GM12872 (cell line): ENCODE measurements around the gene R3HCC1L.

Experiments
- CTCF ChIP-seq: IDR thresholded peaks from 3 replicates; pipeline ENCODE4 v1.5.1; 2011; ENCODE audit warnings: low read depth, mild to moderate bottlenecking, low read length, moderate library complexity; ENCODE audit not compliant: insufficient read depth

The R3HCC1L gene

DNA sequence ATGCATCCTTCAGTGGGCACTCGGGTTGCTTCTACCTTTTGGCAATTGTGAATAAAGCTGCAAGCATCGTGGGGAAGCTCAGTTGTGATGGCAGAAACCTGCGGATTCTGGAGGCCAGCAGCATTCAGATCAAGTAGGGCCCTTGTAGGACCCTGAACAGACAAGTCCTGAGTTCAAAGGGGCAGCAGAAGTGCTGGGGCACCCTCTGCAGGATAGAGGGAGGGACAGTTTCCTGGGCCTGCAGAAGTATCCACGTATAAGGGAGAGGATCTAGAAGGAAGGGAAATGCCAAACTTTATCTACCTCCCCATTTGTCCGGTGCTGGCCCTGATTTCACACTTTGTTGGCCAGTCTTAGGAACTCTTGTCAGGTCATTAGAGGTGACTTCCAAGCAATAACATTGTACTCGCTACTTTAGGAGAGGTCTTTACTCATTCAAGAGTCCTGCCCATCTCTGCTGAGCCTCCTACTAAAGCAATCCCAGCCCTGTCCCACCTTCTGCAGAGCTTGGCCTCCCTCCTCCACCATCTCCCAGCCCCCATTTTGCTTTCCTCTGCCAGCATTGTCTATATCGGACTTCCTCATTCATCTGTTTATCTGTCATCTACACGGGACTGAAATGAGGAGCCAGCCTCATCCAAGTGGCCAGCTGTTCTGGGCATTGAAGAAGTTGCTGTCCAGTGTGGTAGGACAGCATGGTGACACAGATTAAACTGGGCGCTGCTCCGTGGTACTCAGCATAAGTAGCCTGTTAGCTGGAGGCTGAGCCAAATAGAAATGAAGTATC, 26.6 kb upstream of the R3HCC1L start:
- TF ChIP-seq CTCF: no peak

GRCh38 chr10:98110356-98110755, 24.1 kb upstream of the R3HCC1L start:
- no peak for TF ChIP-seq CTCF

- TF ChIP-seq CTCF: no peak
Observed at GRCh38 chr10:98115031-98115787, 19.2 kb upstream of the R3HCC1L start.

GRCh38 chr10:98119891-98120290, 14.6 kb upstream of the R3HCC1L start:
- TF ChIP-seq CTCF: no peak

DNA sequence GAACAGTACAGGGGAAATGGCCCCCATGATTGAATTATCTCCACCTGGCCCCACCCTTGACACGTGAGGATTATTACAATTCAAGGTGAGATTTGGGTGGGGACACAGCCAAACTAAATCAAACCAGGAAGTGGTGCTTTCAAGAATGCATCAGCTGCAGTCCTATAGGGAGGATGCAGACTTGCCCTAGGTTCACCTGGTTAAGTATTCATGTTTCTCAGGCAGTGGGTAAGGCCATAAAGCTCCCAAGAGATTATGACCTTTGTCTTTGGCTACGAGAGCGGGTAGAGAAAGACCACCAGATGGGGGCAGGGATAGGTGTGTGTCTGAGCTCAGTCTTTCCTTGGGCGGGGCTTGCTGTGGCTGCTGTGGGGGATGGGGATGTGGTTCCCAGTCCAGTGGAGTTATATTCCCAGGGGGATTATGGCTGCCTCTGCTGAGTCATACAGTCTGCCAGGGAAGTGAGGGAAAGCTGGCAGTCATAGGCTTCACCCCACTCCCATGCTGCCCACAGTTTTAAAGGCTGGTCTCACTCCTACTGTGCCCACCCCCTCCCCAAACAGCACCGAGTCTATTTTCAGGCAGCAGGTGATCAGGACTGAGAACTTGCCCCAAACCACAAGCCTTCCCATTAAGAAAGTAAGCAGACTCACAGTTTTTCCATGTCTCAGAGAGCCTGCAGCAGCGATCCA, 8.4 kb upstream of the R3HCC1L start:
- no peak for TF ChIP-seq CTCF

DNA sequence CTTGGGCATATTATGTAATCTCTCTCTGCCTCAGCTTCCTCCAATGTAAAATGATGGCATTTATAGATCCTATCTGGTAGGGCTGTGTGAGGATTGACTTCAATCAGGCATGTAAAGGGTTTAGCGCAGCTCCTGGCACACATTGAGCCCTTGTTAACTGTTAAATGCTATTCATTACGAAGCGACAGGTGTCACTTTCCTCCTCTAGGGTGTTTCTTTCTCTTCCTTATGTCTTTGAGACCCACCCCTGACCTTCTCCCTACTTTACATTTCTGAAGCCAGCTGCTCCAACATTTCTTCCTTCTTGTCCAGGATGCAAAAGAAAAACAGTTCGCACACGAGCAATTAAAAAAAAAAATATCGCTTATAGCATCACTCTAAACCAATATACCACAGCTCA, 5.7 kb upstream of the R3HCC1L start:
- no peak for TF ChIP-seq CTCF

DNA sequence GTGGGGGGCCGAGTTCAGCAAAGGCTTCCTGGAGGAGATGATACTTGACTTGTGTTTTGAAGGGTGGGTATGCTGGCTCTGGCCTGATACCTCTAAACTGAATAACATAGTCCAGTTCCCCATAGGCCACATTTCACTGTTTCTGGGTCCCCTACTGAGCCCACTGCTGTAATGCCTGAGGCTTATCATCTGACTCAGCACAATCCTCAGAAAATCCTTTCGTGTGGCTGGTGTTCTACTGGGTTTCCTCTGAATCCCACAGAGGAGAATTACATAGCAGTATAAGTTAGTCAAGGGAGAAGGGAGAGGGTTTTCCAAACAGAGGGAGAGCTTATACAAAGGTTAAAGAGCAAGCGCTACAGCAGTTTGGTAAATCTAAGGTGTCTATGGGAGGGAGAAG, 2.8 kb upstream of the R3HCC1L start:
- no peak for TF ChIP-seq CTCF
